ENCODE measurements around the gene MBP. TPM values are rescaled to one million over a fixed set of nuclear protein-coding genes. Genes with fewer than 3 reads are reported as not detected.

MBP gene
- total and polyA plus RNA-seq, 2 of the 13 experiments (the other 11 are each of a cell fraction or from before 2014, with no cell fraction given): 5.0 to 8.5 TPM

DNA sequence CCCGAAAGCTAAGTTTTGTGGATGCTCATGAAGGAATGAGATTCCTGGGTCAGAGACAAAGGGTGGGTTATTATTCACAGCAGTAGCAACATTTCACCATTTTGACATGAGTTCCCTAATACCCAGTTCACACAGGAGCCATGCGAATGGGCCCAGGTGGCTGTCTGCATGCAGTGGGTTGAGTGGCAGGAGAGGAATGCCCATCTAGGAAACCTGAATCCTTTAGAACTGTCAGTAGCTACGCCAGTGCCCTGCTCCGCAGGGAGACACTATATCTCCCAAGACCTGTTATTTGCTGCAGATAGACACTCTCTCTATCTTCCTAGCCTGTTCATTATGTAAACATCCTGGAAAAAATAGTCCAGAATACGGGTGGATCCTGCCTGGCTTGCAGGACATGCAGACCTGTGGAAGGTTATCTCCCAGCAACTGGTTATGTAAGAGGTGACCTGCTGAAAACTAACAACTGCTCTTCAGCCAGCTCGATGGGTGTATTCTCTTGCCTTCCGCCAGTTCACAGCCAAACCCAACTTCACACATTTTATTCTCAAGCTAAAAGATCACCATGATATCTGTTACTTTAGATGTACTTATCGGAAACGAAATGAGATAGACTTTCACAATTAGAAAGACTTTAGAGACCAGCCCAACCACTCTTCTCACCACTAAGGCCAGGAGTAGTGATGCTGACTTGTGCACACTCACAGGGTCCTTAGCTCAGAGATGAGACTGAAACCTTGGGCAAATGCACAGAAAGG lies 59.1 kb downstream of the MBP start (continued):
- TF ChIP-seq, protein P1, sequence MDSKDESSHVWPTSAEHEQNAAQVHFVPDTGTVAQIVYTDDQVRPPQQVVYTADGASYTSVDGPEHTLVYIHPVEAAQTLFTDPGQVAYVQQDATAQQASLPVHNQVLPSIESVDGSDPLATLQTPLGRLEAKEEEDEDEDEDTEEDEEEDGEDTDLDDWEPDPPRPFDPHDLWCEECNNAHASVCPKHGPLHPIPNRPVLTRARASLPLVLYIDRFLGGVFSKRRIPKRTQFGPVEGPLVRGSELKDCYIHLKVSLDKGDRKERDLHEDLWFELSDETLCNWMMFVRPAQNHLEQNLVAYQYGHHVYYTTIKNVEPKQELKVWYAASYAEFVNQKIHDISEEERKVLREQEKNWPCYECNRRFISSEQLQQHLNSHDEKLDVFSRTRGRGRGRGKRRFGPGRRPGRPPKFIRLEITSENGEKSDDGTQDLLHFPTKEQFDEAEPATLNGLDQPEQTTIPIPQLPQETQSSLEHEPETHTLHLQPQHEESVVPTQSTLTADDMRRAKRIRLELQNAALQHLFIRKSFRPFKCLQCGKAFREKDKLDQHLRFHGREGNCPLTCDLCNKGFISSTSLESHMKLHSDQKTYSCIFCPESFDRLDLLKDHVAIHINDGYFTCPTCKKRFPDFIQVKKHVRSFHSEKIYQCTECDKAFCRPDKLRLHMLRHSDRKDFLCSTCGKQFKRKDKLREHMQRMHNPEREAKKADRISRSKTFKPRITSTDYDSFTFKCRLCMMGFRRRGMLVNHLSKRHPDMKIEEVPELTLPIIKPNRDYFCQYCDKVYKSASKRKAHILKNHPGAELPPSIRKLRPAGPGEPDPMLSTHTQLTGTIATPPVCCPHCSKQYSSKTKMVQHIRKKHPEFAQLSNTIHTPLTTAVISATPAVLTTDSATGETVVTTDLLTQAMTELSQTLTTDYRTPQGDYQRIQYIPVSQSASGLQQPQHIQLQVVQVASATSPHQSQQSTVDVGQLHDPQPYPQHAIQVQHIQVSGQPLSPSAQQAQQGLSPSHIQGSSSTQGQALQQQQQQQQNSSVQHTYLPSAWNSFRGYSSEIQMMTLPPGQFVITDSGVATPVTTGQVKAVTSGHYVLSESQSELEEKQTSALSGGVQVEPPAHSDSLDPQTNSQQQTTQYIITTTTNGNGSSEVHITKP (CRISPR knock-in tag; IDR thresholded peaks at IDR 0.05; ENCODE audit: low read depth): no peak
- TF ChIP-seq, protein P2, sequence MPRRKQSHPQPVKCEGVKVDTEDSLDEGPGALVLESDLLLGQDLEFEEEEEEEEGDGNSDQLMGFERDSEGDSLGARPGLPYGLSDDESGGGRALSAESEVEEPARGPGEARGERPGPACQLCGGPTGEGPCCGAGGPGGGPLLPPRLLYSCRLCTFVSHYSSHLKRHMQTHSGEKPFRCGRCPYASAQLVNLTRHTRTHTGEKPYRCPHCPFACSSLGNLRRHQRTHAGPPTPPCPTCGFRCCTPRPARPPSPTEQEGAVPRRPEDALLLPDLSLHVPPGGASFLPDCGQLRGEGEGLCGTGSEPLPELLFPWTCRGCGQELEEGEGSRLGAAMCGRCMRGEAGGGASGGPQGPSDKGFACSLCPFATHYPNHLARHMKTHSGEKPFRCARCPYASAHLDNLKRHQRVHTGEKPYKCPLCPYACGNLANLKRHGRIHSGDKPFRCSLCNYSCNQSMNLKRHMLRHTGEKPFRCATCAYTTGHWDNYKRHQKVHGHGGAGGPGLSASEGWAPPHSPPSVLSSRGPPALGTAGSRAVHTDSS (CRISPR knock-in tag; conservative IDR thresholded peaks at IDR 0.05): no peak
- TF ChIP-seq CEBPB (IDR thresholded peaks at IDR 0.05; ENCODE audit: borderline replicate concordance, low read depth, low read length) (no peak), ZFAT (CRISPR knock-in tag; conservative IDR thresholded peaks at IDR 0.05) (no peak), POLR2A (IDR thresholded peaks at IDR 0.05; ENCODE audit: insufficient read depth in 1 of 2, low read depth in 2 of 2, low read length in 2 of 2) (no peak), ISX (CRISPR knock-in tag; conservative IDR thresholded peaks at IDR 0.05) (no peak)
- TF ChIP-seq, protein P3, sequence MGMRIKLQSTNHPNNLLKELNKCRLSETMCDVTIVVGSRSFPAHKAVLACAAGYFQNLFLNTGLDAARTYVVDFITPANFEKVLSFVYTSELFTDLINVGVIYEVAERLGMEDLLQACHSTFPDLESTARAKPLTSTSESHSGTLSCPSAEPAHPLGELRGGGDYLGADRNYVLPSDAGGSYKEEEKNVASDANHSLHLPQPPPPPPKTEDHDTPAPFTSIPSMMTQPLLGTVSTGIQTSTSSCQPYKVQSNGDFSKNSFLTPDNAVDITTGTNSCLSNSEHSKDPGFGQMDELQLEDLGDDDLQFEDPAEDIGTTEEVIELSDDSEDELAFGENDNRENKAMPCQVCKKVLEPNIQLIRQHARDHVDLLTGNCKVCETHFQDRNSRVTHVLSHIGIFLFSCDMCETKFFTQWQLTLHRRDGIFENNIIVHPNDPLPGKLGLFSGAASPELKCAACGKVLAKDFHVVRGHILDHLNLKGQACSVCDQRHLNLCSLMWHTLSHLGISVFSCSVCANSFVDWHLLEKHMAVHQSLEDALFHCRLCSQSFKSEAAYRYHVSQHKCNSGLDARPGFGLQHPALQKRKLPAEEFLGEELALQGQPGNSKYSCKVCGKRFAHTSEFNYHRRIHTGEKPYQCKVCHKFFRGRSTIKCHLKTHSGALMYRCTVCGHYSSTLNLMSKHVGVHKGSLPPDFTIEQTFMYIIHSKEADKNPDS (CRISPR knock-in tag; IDR thresholded peaks at IDR 0.05): no peak
- TF ChIP-seq, protein P4, sequence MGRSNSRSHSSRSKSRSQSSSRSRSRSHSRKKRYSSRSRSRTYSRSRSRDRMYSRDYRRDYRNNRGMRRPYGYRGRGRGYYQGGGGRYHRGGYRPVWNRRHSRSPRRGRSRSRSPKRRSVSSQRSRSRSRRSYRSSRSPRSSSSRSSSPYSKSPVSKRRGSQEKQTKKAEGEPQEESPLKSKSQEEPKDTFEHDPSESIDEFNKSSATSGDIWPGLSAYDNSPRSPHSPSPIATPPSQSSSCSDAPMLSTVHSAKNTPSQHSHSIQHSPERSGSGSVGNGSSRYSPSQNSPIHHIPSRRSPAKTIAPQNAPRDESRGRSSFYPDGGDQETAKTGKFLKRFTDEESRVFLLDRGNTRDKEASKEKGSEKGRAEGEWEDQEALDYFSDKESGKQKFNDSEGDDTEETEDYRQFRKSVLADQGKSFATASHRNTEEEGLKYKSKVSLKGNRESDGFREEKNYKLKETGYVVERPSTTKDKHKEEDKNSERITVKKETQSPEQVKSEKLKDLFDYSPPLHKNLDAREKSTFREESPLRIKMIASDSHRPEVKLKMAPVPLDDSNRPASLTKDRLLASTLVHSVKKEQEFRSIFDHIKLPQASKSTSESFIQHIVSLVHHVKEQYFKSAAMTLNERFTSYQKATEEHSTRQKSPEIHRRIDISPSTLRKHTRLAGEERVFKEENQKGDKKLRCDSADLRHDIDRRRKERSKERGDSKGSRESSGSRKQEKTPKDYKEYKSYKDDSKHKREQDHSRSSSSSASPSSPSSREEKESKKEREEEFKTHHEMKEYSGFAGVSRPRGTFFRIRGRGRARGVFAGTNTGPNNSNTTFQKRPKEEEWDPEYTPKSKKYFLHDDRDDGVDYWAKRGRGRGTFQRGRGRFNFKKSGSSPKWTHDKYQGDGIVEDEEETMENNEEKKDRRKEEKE (IDR thresholded peaks at IDR 0.05): no peak
- TF ChIP-seq, protein P5, sequence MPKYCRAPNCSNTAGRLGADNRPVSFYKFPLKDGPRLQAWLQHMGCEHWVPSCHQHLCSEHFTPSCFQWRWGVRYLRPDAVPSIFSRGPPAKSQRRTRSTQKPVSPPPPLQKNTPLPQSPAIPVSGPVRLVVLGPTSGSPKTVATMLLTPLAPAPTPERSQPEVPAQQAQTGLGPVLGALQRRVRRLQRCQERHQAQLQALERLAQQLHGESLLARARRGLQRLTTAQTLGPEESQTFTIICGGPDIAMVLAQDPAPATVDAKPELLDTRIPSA (CRISPR knock-in tag; IDR thresholded peaks at IDR 0.05; ENCODE audit: borderline replicate concordance): no peak

Data from HepG2 (cell line).